ENCODE data around the gene SBSN. TPM values are rescaled to one million over a fixed set of nuclear protein-coding genes. Genes with fewer than 3 reads are reported as not detected.

SBSN gene
- total and polyA plus RNA-seq, 2 experiments from 2014 or later, result 0.19 TPM; not detected in 1

DNA sequence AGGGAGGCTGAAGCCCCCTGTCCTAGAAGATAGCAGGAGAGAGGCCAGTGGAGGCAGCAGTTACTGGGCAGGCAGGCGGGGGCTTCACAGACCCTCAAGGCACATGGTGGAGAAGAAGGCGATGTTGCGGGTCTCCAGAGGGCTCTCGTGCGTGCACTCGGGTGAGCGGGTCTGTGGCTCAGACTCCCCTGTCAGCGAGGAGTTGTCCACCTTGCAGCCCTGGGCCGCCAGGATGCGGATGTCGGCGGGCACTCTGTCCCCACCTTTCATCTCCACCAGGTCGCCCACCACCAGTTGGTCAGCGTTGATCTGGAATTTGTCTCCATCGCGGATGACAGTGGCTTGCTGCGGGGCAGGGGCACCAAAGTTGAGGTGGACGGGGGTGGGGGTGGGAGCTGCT, 32.2 kb upstream of the SBSN start:
- H3K4me3 ChIP-seq, result no peak overlapping the region
- no peak overlapping the region for H2AFZ ChIP-seq
- no peak for DNase-seq (ENCODE audit: low spot score)
- H3K36me3 ChIP-seq (replicated peaks; ENCODE audit: insufficient read depth, low read depth), result no peaks in the 10 kb centered on the region
- no peaks in the 10 kb centered on the region for H3K9me2 ChIP-seq (replicated peaks; ENCODE audit: insufficient read depth)
- WGBS (ENCODE audit: low lambda C conversion rate, missing lambda C conversion rate), result 92% methylated on average over 13 of the region's 18 CpGs
- peaks cover 3% of the 10 kb centered on the region for H3K4me1 ChIP-seq (ENCODE audit: insufficient read depth)
- no peaks in the 10 kb centered on the region for H4K20me1 ChIP-seq (ENCODE audit: insufficient read depth, poor library complexity, severe bottlenecking)
- TF ChIP-seq EZH2 (IDR thresholded peaks at IDR 0.05; ENCODE audit: borderline replicate concordance) (no peak), EZH2phosphoT487 (IDR thresholded peaks at IDR 0.05; ENCODE audit: low read depth, severe bottlenecking, unreplicated experiment) (no peak)
- TF ChIP-seq, protein P1, sequence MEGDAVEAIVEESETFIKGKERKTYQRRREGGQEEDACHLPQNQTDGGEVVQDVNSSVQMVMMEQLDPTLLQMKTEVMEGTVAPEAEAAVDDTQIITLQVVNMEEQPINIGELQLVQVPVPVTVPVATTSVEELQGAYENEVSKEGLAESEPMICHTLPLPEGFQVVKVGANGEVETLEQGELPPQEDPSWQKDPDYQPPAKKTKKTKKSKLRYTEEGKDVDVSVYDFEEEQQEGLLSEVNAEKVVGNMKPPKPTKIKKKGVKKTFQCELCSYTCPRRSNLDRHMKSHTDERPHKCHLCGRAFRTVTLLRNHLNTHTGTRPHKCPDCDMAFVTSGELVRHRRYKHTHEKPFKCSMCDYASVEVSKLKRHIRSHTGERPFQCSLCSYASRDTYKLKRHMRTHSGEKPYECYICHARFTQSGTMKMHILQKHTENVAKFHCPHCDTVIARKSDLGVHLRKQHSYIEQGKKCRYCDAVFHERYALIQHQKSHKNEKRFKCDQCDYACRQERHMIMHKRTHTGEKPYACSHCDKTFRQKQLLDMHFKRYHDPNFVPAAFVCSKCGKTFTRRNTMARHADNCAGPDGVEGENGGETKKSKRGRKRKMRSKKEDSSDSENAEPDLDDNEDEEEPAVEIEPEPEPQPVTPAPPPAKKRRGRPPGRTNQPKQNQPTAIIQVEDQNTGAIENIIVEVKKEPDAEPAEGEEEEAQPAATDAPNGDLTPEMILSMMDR (IDR thresholded peaks at IDR 0.05; ENCODE audit: poor library complexity), result no peak
- H3K27me3 ChIP-seq, result peaks cover 13% of the 10 kb centered on the region
- H3K9me3 ChIP-seq (ENCODE audit: low read depth), result no peaks in the 10 kb centered on the region
- H3K79me2 ChIP-seq, result no peaks in the 10 kb centered on the region
- no peak overlapping the region for H3K27ac ChIP-seq
- no peak overlapping the region for H3K4me2 ChIP-seq

DNA sequence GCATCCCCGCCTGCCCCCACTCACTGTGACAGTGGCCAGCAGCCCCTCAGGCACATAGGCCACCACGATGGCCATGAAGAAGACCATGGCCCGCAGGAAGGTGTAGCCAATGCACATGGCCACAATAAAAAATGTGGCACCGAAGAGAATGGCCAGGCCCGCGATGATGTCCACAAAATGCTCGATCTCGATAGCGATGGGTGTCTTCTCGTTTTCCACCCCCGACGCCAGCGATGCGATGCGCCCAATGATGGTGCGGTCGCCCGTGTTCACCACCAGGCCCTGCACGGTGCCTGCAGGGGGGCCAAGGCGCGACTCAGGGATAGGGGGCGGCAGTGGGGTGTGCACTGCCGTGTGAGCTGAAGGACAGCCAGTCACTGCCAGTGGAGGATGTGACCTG, 31.7 kb upstream of the SBSN start:
- no peaks in the 10 kb centered on the region for H3K79me2 ChIP-seq
- DNase-seq (ENCODE audit: low spot score), result no peak
- no peak overlapping the region for H3K4me2 ChIP-seq
- H3K9me3 ChIP-seq (ENCODE audit: low read depth), result no peaks in the 10 kb centered on the region
- no peaks in the 10 kb centered on the region for H4K20me1 ChIP-seq (ENCODE audit: insufficient read depth, poor library complexity, severe bottlenecking)
- H3K9me2 ChIP-seq (replicated peaks; ENCODE audit: insufficient read depth), result no peaks in the 10 kb centered on the region
- no peak overlapping the region for H2AFZ ChIP-seq
- WGBS (ENCODE audit: low lambda C conversion rate, missing lambda C conversion rate), result 95% methylated on average over 19 of the region's 23 CpGs
- H3K4me3 ChIP-seq, result no peak overlapping the region
- peaks cover 3% of the 10 kb centered on the region for H3K4me1 ChIP-seq (ENCODE audit: insufficient read depth)
- H3K36me3 ChIP-seq (replicated peaks; ENCODE audit: insufficient read depth, low read depth), result no peaks in the 10 kb centered on the region
- H3K27ac ChIP-seq, result no peak overlapping the region
- TF ChIP-seq EZH2 (IDR thresholded peaks at IDR 0.05; ENCODE audit: borderline replicate concordance), result no peak
- TF ChIP-seq, protein P1 (IDR thresholded peaks at IDR 0.05; ENCODE audit: poor library complexity), result no peak
- TF ChIP-seq EZH2phosphoT487 (IDR thresholded peaks at IDR 0.05; ENCODE audit: low read depth, severe bottlenecking, unreplicated experiment), result no peak
- H3K27me3 ChIP-seq, result peaks cover 13% of the 10 kb centered on the region

DNA sequence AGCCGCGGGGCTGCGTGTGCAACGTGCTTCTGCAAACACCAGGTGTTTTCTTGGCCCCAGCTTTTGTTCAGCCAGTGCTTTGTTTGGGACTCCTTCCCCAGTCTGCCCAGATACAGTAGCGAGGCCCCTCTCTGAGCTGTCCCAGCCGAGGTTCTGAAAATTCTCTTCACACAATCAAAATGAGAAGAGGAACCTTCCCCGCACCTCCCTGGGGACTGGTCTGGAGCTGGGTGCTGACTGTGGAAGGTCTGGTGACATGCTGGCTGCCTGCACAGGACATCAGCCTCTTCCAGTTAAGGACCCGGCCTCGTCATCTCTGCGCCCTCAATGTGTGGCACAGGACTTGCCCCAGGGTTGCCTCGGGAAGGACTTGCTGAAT, 31.2 kb upstream of the SBSN start:
- Histone ChIP-seq H3K4me1 (ENCODE audit: insufficient read depth) (peaks cover 3% of the 10 kb centered on the region), H3K27me3 (peaks cover 13% of the 10 kb centered on the region)

More for the DNA sequence above, 31.2 kb upstream of the SBSN start:
- Histone ChIP-seq H3K27ac (no peak overlapping the region), H2AFZ (no peak overlapping the region), H3K9me2 (replicated peaks; ENCODE audit: insufficient read depth) (no peaks in the 10 kb centered on the region), H3K79me2 (no peaks in the 10 kb centered on the region), H3K36me3 (replicated peaks; ENCODE audit: insufficient read depth, low read depth) (no peaks in the 10 kb centered on the region), H4K20me1 (ENCODE audit: insufficient read depth, poor library complexity, severe bottlenecking) (no peaks in the 10 kb centered on the region), H3K4me2 (no peak overlapping the region), H3K4me3 (no peak overlapping the region), H3K9me3 (ENCODE audit: low read depth) (no peaks in the 10 kb centered on the region)
- TF ChIP-seq, protein P1 (IDR thresholded peaks at IDR 0.05; ENCODE audit: poor library complexity), result no peak
- no peak for TF ChIP-seq EZH2phosphoT487 (IDR thresholded peaks at IDR 0.05; ENCODE audit: low read depth, severe bottlenecking, unreplicated experiment)
- no peak for TF ChIP-seq EZH2 (IDR thresholded peaks at IDR 0.05; ENCODE audit: borderline replicate concordance)
- no peak for DNase-seq (ENCODE audit: low spot score)
- 77% methylated on average over 11 of the region's 11 CpGs for WGBS (ENCODE audit: low lambda C conversion rate, missing lambda C conversion rate)

All from hepatocyte (in vitro differentiated cells).